Immature natural killer cell (primary cell): ENCODE results near the gene SLC16A8. TPM values are rescaled to one million over a fixed set of nuclear protein-coding genes. Genes with fewer than 3 reads are reported as not detected.
"Not testable (repeated sequence)": the region's sequence is repeated elsewhere in the genome, so short reads cannot be mapped to it uniquely, and the experiment has no call there.

Experiments
- DNase-seq, 3 donors: peaks; one replicate each; pipeline ENCODE4 v3.0.0; 2022; ENCODE audit warnings: mixed read lengths in 1 of 3
- H3K27ac Mint-ChIP-seq, 6 donors: one replicate each; pipeline ENCODE4 v1.8.0; 2020; ENCODE audit warnings: mixed read lengths in 6 of 6, mild to moderate bottlenecking in 5 of 6, inconsistent platforms in 4 of 6, moderate library complexity in 3 of 6
- H3K27me3 Mint-ChIP-seq, 3 donors: one replicate each; pipeline ENCODE4 v1.8.0; 2020 to 2021; ENCODE audit warnings: low read depth in 3 of 3, mild to moderate bottlenecking in 3 of 3, mixed read lengths in 3 of 3, moderate library complexity in 3 of 3, inconsistent platforms in 1 of 3
- H3K36me3 Mint-ChIP-seq, 3 donors: one replicate each; pipeline ENCODE4 v1.8.0; 2020; ENCODE audit warnings: mixed read lengths in 3 of 3, inconsistent platforms in 2 of 3, mild to moderate bottlenecking in 2 of 3
- H3K4me1 Mint-ChIP-seq, 2 donors: one replicate each; pipeline ENCODE4 v1.8.0; 2020; ENCODE audit warnings: inconsistent platforms in 2 of 2, mild to moderate bottlenecking in 2 of 2, mixed read lengths in 2 of 2, moderate library complexity in 1 of 2
- H3K4me3 Mint-ChIP-seq, 5 donors: one replicate each; pipeline ENCODE4 v1.8.0; 2020; ENCODE audit warnings: mild to moderate bottlenecking in 5 of 5, mixed read lengths in 5 of 5, inconsistent platforms in 3 of 5, moderate library complexity in 3 of 5
- H3K9me3 Mint-ChIP-seq, 6 donors: one replicate each; pipeline ENCODE4 v1.8.0; 2020; ENCODE audit warnings: mild to moderate bottlenecking in 6 of 6, mixed read lengths in 6 of 6, inconsistent platforms in 4 of 6, moderate library complexity in 3 of 6
- polyA plus RNA-seq, 3 donors: library from polyadenylated mRNA; unstranded; fragments of 300-500 nt; fragmentation: Illumina TruSeq; gene quantifications; one replicate each; pipeline ENCODE4 v1.2.3, GENCODE V29; 2021

Gene SLC16A8
- polyA plus RNA-seq, 3 donors from 2014 or later: 0.42 TPM; not detected in 2

DNA sequence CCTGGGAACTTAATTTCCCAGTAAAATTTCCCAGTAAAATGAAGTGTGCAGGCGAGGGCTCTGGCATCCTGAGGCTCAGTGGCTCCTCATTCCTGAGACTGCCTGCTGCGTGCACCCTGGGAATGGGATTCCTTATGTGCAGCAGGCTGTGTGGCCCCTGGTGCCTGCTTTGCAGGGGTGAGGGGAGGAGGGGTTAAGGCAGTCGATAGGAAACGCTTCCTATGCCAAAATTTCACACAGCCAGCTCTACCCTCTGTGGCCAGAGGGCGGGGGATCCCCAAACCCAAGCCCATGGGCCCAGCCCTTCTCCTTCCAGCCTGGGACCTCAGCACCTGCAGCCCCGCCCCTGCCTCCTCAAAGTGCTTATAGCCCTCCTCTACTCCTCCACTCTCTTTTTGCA is 38.6 kb upstream of the SLC16A8 start:
- H3K27ac Mint-ChIP-seq: no peak overlapping the region
- no peaks in the 10 kb centered on the region for H3K9me3 Mint-ChIP-seq
- peaks cover 0 to 2% (median 0%) of the 10 kb centered on the region in 3 donors for H3K27me3 Mint-ChIP-seq
- peaks cover 6 to 25% (median 8%) of the 10 kb centered on the region in 3 donors for H3K36me3 Mint-ChIP-seq
- peaks cover 0 to 3% of the 10 kb centered on the region in 2 donors for H3K4me1 Mint-ChIP-seq
- H3K4me3 Mint-ChIP-seq: no peak overlapping the region
- no peak for DNase-seq

DNA sequence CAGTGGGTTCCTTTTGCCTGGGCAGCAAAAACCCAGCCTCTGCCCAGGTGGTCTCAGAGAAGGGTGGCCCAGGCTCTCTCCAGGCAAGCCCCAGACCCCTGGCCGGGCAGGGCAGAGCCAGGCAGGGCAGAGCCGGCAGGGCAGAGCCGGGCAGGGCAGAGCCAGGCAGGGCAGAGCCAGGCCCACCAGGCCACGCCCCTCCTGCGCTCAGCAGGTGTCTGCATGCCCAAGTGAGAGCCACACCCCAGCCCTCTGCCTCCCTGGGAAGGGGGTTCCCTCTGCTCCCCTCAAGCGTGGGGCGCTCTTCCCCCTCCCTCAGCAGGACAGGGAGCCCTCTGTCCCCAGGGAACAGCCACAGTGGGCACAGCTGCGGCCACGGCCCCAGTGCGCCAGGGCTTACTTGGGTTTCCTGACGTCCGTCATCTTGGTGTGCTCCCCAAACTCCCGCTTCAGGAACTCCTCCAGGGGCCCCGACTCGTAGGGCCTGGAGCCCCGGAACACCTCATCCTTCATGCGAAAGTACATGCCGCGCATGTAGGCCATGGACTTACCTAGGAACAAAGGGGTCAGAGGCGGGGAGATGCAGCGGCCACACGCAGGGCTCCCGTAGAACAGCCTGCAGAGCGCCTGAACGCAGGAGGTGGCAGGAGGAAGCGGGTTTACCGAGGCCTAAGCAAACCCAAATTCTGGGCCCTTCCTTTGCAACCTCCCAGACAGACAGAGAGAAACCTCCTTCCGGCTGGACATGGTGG is 36.6 kb upstream of the SLC16A8 start:
- H3K4me3 Mint-ChIP-seq: no peak overlapping the region
- no peak overlapping the region for H3K27ac Mint-ChIP-seq
- no peak for DNase-seq
- peaks cover 6 to 17% (median 8%) of the 10 kb centered on the region in 3 donors for H3K36me3 Mint-ChIP-seq
- no peaks in the 10 kb centered on the region for H3K9me3 Mint-ChIP-seq
- peaks cover 0 to 2% (median 0%) of the 10 kb centered on the region in 3 donors for H3K27me3 Mint-ChIP-seq
- H3K4me1 Mint-ChIP-seq: peaks cover 0 to 3% of the 10 kb centered on the region in 2 donors

DNA sequence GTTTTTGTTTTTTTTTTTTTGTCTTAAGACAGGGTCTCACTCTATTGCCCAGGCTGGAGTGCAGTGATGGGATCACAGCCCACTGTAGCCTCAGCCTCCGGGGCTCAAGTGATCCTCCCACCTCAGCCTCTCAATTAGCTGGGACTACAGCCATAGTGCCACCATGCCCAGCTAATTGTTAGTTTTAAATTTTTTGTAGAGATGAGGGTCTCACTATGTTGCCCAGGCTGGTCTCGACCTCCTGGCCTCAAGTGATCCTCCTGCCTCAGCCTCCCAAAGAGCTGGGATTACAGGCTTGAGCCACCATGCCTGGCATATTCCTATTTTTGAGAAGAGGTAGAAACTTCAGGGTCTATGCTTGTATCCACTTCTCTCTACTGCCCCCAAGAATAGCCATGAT is 34.8 kb upstream of the SLC16A8 start:
- not testable (repeated sequence) for H3K27me3 Mint-ChIP-seq, H3K27ac Mint-ChIP-seq, H3K9me3 Mint-ChIP-seq, DNase-seq, H3K4me3 Mint-ChIP-seq, H3K4me1 Mint-ChIP-seq
- peaks cover 9 to 25% (median 10%) of the 10 kb centered on the region in 3 donors for H3K36me3 Mint-ChIP-seq

DNA sequence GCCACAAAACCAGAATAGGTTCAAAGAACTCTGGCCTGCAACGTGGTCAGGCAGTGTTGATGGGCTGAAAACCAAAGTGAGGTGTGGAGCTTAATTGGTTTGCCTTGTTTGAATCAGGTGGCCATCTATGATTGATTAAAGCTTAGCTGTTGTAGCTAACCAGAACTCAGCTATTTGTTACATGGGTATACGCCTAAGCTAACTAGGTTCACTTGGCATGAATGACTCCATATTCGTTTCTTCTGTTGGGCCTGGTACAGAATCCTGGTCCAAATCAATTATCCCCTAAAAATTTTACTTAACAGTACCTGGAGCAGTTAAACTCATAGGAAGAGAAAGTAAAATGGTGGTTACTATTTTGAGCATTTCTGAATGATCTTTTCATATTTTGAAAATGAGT is 34.2 kb upstream of the SLC16A8 start:
- no peaks in the 10 kb centered on the region for H3K9me3 Mint-ChIP-seq
- peaks cover 9 to 25% (median 10%) of the 10 kb centered on the region in 3 donors for H3K36me3 Mint-ChIP-seq
- H3K27ac Mint-ChIP-seq: peak overlapping the region in 3 of 6 donors; percentile 40 to 46 (median 45)
- no peak overlapping the region for H3K4me3 Mint-ChIP-seq
- no peak for DNase-seq
- peaks cover 6 to 13% of the 10 kb centered on the region in 2 donors for H3K4me1 Mint-ChIP-seq
- H3K27me3 Mint-ChIP-seq: peaks cover 2 to 5% (median 2%) of the 10 kb centered on the region in 3 donors

DNA sequence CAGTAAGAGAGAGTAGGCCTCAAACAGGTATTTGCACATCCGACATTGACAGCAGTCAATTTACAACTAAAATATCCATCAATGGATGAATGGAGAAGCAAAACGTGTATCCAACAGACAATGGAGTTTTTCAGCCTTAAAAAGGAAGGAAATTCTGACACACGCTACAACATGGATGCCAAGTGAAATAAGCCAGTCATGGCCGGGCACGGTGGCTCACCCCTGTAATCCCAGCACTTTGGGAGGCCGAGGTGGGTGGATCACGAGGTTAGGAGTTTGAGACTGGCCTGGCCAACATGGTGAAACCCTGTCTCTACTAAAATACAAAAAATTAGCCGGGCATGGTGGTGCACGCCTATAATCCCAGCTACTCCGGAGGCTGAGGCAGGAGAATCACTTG is 33.6 kb upstream of the SLC16A8 start:
- not testable (repeated sequence) for DNase-seq, H3K27me3 Mint-ChIP-seq, H3K4me3 Mint-ChIP-seq, H3K9me3 Mint-ChIP-seq
- Mint-ChIP-seq H3K4me1 (peaks cover 6 to 15% of the 10 kb centered on the region in 2 donors), H3K27ac (peak overlapping the region in 1 of 6 donors; percentile 40), H3K36me3 (peaks cover 9 to 28% (median 10%) of the 10 kb centered on the region in 3 donors)

DNA sequence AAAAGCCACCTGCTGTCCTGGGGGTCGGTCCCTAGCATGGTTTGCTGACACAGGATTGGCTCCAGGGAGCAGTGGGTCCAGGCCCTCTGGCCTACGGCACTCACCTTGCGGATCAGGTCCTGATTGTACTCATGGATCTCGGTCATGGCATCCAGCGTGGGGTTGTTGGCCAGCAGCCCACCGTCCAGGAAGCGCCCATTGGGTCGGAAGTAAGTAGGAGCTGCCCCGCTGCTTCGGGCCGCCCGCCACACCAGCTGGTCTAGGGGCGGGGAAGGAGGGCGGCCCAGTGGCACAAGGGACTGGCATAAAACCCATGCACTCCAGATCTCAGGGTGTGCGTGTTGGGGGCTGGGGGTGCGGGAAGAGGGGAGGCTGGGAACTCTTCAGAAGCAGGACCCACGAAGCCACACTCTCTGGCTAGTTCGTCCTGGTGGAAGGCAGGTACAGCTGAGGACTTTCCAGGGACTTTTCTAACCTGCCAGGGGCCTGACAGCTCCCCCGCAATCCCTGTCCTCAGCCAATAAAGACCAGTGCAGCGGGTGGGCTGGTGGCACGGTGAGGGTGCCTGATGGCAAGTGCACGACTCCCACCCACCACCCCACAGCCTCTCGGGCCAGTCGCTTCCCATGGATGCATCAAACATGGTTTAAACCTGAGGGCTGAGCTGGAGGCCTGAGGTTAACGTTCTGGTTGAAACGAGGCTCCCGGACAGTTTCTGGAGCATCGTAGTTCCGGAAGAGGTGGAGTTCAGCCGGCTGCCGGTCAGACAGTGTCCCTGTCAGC is 31.6 kb upstream of the SLC16A8 start:
- DNase-seq: no peak
- peaks cover 12 to 23% (median 14%) of the 10 kb centered on the region in 3 donors for H3K27me3 Mint-ChIP-seq
- H3K9me3 Mint-ChIP-seq: no peaks in the 10 kb centered on the region
- H3K36me3 Mint-ChIP-seq: peaks cover 9 to 28% (median 10%) of the 10 kb centered on the region in 3 donors
- peaks cover 6 to 15% of the 10 kb centered on the region in 2 donors for H3K4me1 Mint-ChIP-seq
- H3K27ac Mint-ChIP-seq: no peak overlapping the region
- H3K4me3 Mint-ChIP-seq: no peak overlapping the region

DNA sequence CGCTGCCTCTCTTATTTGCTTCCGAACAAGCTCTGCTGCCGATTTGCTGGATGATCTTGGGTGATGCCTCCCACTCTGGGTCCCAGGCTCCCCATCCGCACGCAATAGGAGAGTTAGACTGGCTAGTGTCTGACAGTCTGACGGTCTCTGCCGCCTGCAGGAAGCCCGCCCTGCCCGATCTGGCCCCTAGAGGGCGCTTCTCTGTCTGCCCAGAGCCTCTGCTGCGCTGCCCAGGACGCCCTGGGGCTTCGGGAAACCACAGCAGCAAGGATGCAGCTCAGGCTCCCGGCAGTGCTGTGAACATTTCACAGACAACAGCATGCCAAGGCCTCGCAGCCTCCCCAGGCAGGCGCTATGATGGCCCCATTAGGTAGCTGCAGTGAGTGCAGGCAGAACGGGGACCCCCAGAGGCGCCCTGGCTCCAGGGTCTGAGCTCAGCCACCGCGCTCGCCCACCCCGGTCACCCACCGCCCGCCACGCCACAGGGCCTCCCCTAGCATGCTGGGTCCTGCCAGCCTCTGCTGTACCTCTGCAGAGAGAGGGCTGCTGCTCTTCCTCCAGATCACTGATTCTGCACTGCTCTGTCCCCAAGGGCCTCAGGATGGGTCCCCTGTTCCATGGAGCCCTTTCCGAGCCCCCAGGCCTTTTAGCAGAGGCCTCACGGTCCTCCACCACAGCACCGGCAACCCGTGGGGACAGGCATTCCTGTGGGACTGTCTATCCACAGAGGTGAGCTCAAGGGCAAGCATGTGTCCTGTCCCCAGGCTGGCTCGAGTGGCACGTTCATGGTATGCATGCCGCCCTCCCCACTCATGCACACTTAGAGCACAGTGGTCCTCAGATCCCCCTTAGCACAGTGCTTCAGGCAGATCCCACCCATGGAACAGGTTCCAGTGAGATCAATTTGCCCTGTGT is 30.8 kb upstream of the SLC16A8 start:
- H3K27ac Mint-ChIP-seq: peak overlapping the region in 5 of 6 donors; percentile 68 to 95 (median 93)
- DNase-seq: peak; percentile 79 to 82 (median 81)
- H3K9me3 Mint-ChIP-seq: peaks cover 0 to 1% (median 0%) of the 10 kb centered on the region in 6 donors
- peaks cover 18 to 32% (median 23%) of the 10 kb centered on the region in 3 donors for H3K27me3 Mint-ChIP-seq
- H3K36me3 Mint-ChIP-seq: peaks cover 9 to 26% (median 10%) of the 10 kb centered on the region in 3 donors
- H3K4me3 Mint-ChIP-seq: peak overlapping the region in 2 of 5 donors; percentile 37 to 62
- peaks cover 6 to 15% of the 10 kb centered on the region in 2 donors for H3K4me1 Mint-ChIP-seq

DNA sequence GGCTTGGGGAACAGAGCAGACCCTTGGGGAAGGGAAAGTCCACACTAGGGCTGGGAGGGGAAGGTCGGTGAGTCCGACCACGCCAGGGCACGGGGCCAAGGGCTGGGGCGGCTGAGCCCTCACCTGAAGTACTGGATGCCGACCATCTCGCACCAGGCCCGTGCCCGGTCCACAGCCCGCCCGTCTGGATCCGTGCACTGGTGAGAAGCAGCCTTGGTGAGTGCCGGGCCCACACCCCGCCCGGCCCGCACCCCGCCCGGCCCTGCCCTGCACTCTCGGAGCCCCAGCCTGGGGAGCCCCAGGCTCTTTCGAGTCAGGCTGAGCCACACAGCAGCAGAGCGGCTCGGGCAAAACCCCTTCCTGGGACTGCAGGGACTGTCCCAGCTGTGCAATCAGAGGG is 28.4 kb upstream of the SLC16A8 start:
- DNase-seq: no peak
- Mint-ChIP-seq H3K27me3 (peaks cover 33 to 52% (median 44%) of the 10 kb centered on the region in 3 donors), H3K27ac (peak overlapping the region in 1 of 6 donors; percentile 72), H3K4me1 (peaks cover 12 to 20% of the 10 kb centered on the region in 2 donors), H3K4me3 (no peak overlapping the region), H3K36me3 (peaks cover 3 to 19% (median 4%) of the 10 kb centered on the region in 3 donors), H3K9me3 (peaks cover 0 to 2% (median 0%) of the 10 kb centered on the region in 6 donors)

DNA sequence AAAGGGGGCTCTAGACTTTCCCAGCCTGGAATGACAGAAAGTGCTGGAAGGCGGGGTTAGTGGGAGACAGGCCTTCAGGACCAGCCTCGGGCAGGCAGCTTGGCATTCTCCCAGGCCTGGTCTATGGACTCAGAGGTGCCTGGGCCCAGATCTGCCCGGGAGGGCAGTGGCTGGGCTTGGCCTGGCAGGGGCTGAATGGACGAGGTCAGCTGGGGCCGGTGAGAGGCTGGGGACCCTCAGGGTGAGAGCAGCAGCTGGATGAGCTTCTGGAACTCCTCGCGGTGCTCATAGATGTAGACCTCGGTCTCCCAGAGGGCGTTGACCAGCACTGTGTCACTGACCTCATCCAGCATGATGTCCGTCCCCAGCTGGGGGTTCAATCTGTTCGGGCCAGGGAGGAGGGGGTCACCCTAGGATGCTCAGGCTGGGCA is 28.0 kb upstream of the SLC16A8 start:
- no peak overlapping the region for H3K4me3 Mint-ChIP-seq
- peak overlapping the region in 1 of 6 donors; percentile 49 for H3K27ac Mint-ChIP-seq
- no peak for DNase-seq
- H3K27me3 Mint-ChIP-seq: peaks cover 34 to 52% (median 44%) of the 10 kb centered on the region in 3 donors
- peaks cover 13 to 20% of the 10 kb centered on the region in 2 donors for H3K4me1 Mint-ChIP-seq
- peaks cover 3 to 19% (median 4%) of the 10 kb centered on the region in 3 donors for H3K36me3 Mint-ChIP-seq
- peaks cover 0 to 2% (median 0%) of the 10 kb centered on the region in 6 donors for H3K9me3 Mint-ChIP-seq

DNA sequence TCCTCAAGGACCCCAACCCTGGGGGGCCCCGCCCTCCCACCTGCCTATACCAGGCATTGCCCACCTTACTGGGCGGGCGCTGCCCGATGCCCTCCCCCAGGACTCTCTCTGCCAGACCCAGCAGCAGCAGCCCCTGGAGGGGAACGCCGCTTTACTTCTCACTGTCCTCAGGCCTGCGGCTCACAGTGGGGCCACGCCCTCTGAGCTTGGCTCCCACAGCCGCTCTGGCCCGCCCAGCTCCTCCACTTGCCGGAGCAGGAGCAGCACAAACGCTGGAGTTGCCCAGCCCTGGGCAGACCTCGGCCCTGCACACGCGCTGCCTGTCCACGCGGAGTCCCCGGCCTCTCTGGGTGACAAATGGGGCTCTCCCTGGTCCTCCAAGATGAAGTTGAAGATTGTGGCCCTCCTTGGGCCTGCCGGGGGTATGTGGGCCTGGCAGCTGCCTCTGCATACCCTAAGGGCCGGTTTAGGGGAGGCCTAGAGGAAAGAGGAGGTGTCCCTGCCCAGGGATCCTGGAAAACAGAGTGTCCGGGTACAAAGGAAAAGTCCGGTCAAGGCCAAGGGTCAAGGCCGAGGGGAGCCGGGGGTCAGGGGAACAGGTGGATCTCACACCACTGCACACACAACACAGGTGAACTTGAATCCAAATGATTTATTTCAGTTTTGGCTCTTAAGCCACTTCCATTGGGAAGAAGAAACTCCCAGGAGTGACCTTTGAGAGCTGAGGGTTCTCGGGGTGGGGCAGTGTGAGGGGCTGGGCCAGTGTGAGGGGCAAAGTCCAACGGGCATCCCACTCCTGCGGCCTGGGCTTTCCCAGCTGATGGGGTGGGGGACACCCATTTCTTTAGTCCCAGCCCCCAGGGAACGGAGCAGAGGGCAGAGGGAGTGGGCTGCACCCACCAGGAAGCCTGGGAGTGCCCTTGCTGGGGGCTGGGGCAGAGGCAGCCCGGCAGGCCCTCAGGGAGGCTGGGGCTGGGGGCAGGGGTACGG is 27.2 kb upstream of the SLC16A8 start:
- Mint-ChIP-seq H3K36me3 (peaks cover 3 to 19% (median 4%) of the 10 kb centered on the region in 3 donors), H3K27me3 (peaks cover 37 to 55% (median 44%) of the 10 kb centered on the region in 3 donors), H3K27ac (peak overlapping the region in 4 of 6 donors; percentile 21 to 75 (median 57)), H3K4me3 (peak overlapping the region in 1 of 5 donors; percentile 35), H3K4me1 (peaks cover 17 to 22% of the 10 kb centered on the region in 2 donors), H3K9me3 (peaks cover 0 to 2% (median 0%) of the 10 kb centered on the region in 6 donors)
- DNase-seq: no peak

DNA sequence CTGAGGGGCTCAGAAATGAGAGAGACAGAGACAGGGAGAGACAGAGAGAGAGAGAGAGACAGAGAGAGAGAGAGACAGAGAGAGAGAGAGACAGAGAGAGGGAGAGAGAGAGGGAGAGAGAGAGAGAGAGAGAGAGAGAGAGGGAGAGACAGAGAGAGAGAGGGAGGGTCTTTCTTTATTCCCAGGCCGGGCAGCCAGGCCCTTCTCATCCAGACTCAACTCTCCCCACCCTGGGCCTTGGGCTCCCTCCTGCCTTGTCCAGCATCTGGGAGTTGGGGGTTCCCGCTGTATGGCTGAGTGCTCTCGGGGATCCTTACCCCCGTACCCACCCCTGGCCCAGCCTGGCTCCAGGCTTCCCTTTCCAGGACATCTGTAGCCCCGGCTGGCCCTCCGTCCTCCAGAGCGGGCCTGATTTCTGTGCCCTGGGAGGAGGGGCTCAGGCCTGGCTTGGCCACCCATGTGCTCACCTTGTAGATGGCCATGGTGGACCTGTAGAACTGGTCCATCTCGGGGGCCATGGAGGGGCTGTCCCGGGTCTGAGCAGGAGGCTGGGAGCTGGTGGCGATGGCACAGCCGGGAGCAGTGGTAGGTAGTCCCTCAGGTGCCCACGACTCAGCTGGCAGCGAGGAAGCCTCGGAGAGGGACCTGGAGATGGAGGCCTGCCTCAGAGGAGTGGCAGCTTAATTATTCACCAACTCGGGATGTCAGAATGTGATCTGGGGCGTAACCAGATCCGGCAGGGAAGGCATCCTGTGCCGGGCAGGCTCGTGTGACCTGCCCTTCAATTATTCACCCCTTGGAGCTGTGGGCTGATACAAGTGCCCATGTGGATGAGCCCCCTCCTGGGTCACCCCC is 26.3 kb upstream of the SLC16A8 start, which contains the start of gene BAIAP2L2:
Gene BAIAP2L2, minus strand, starts transcription at position 677 of the 855 bp plus-strand sequence. Its CDS starts 159 bp downstream, at position 518.
- no peak for DNase-seq
- H3K9me3 Mint-ChIP-seq: peaks cover 0 to 2% (median 0%) of the 10 kb centered on the region in 6 donors
- peak within 1 kb of the TSS; percentile 27 to 69 (median 44) for H3K4me3 Mint-ChIP-seq
- H3K27me3 Mint-ChIP-seq: peaks cover 37 to 55% (median 44%) of the 10 kb centered on the region in 3 donors
- peaks cover 24 to 30% of the 10 kb centered on the region in 2 donors for H3K4me1 Mint-ChIP-seq
- peaks cover 3 to 16% (median 4%) of the 10 kb centered on the region in 3 donors for H3K36me3 Mint-ChIP-seq
- H3K27ac Mint-ChIP-seq: peak within 1 kb of the TSS; percentile 73 to 96 (median 85)
